ENCODE results near the gene KPTN. TPM values are rescaled to one million over a fixed set of nuclear protein-coding genes. Genes with fewer than 3 reads are reported as not detected.
A peak's percentile ranks its signal among the peaks of the same experiment; 100 is the strongest.

The KPTN gene
- total and polyA plus RNA-seq, 2 of the 13 experiments (the other 11 are each of a cell fraction or from before 2014, with no cell fraction given): 9.1 to 13.3 TPM

DNA sequence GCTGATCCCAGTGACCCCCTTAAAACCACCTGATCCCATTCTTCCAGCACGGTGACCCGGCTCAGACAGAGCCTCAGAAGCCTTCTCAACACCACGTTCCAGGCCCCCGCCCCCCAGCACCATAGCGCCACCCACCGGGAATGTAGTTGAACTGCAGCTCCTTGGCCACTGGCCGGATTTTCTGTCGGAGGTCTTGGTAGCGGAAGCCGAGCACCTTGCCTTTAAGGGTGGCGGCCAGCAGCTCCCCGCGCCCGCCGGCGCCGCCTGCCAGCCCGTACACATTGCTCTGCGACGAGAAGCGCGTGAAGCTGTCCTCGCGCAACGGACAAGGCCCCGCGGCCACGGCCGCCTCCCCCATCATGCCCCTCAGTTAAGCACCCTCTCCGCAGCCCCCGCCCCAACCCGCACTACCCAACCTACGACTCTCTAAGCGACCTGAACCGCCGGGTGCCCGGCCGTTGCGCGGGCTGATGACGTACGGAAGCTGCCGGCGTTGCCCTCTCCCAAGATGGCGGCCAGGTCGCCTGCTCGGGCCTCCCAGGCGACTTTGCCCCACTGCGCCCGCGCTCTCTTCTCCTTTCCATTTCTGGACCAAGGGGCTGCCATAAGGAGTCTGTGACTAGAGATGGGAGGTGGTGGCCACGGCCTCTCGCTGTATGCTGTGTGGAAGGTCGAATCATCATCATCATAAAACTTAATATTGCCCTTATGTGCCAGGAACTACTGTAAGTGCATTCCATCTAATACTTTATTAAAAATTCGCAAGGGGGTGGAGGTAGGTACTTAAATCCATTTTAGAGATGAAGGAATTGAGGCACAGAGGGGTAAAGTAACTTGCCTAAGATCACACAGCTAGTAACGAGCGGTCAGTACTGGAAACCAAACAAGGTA is at the start of gene KPTN (continued):
- TF ChIP-seq BORCS8-MEF2B (CRISPR knock-in tag; IDR thresholded peaks at IDR 0.05): peak; percentile 40; the same call in 1 of the 2 replicates
- TF ChIP-seq SP1 (IDR thresholded peaks at IDR 0.05): no peak
- peak; percentile 59; the same call in 1 of the 2 replicates for TF ChIP-seq SP1 (CRISPR knock-in tag; IDR thresholded peaks at IDR 0.05)
- TF ChIP-seq, protein P1, sequence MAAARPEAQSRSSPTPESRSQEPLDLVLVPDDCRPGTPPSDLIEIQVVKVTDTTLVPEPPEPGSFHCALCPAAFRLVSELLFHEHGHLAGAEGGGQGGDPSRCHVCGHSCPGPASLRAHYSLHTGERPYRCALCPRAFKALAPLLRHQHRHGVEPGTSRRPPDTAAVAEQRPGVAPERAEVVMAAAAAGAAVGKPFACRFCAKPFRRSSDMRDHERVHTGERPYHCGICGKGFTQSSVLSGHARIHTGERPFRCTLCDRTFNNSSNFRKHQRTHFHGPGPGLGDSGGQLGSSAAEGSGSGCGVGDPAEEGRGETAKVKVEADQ (CRISPR knock-in tag; IDR thresholded peaks at IDR 0.05; ENCODE audit: borderline replicate concordance): peak; percentile 81
- TF ChIP-seq ZNF776 (CRISPR knock-in tag; IDR thresholded peaks at IDR 0.05): peak; percentile 54; the same call in 1 of the 2 replicates
- TF ChIP-seq PHF20 (CRISPR knock-in tag; IDR thresholded peaks at IDR 0.05): peak; percentile 89
- no peak; the same call in 1 of the 2 replicates for TF ChIP-seq PPARG (CRISPR knock-in tag; conservative IDR thresholded peaks at IDR 0.05)
- TF ChIP-seq MATR3 (CRISPR knock-in tag; IDR thresholded peaks at IDR 0.05): no peak
- TF ChIP-seq, protein P2, sequence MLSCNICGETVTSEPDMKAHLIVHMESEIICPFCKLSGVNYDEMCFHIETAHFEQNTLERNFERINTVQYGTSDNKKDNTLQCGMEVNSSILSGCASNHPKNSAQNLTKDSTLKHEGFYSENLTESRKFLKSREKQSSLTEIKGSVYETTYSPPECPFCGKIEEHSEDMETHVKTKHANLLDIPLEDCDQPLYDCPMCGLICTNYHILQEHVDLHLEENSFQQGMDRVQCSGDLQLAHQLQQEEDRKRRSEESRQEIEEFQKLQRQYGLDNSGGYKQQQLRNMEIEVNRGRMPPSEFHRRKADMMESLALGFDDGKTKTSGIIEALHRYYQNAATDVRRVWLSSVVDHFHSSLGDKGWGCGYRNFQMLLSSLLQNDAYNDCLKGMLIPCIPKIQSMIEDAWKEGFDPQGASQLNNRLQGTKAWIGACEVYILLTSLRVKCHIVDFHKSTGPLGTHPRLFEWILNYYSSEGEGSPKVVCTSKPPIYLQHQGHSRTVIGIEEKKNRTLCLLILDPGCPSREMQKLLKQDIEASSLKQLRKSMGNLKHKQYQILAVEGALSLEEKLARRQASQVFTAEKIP (CRISPR knock-in tag; IDR thresholded peaks at IDR 0.05; ENCODE audit: borderline replicate concordance): no peak
- peak; percentile 70 for TF ChIP-seq U2AF1 (optimal IDR thresholded peaks at IDR 0.05; ENCODE audit: low read depth, low read length)
- TF ChIP-seq GATA4 (IDR thresholded peaks at IDR 0.05; ENCODE audit: borderline replicate concordance, low read depth): no peak
- no peak; the same call in 1 of the 2 replicates for TF ChIP-seq CBFB (CRISPR knock-in tag; IDR thresholded peaks at IDR 0.05)
- TF ChIP-seq GFI1 (CRISPR knock-in tag; IDR thresholded peaks at IDR 0.05; ENCODE audit: borderline replicate concordance): peak; percentile 37; the same call in 1 of the 2 replicates
- no peak for TF ChIP-seq ZNF792 (CRISPR knock-in tag; IDR thresholded peaks at IDR 0.05)
- TF ChIP-seq FOXP1 (IDR thresholded peaks at IDR 0.05): no peak
- no peak for TF ChIP-seq FOXP1 (CRISPR knock-in tag; IDR thresholded peaks at IDR 0.05)
- TF ChIP-seq, protein P3, sequence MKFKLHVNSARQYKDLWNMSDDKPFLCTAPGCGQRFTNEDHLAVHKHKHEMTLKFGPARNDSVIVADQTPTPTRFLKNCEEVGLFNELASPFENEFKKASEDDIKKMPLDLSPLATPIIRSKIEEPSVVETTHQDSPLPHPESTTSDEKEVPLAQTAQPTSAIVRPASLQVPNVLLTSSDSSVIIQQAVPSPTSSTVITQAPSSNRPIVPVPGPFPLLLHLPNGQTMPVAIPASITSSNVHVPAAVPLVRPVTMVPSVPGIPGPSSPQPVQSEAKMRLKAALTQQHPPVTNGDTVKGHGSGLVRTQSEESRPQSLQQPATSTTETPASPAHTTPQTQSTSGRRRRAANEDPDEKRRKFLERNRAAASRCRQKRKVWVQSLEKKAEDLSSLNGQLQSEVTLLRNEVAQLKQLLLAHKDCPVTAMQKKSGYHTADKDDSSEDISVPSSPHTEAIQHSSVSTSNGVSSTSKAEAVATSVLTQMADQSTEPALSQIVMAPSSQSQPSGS (CRISPR knock-in tag; IDR thresholded peaks at IDR 0.05): no peak
- no peak for TF ChIP-seq SATB2 (CRISPR knock-in tag; IDR thresholded peaks at IDR 0.05)
- TF ChIP-seq ZNF296 (CRISPR knock-in tag; conservative IDR thresholded peaks at IDR 0.05): no peak
- TF ChIP-seq, protein P4, sequence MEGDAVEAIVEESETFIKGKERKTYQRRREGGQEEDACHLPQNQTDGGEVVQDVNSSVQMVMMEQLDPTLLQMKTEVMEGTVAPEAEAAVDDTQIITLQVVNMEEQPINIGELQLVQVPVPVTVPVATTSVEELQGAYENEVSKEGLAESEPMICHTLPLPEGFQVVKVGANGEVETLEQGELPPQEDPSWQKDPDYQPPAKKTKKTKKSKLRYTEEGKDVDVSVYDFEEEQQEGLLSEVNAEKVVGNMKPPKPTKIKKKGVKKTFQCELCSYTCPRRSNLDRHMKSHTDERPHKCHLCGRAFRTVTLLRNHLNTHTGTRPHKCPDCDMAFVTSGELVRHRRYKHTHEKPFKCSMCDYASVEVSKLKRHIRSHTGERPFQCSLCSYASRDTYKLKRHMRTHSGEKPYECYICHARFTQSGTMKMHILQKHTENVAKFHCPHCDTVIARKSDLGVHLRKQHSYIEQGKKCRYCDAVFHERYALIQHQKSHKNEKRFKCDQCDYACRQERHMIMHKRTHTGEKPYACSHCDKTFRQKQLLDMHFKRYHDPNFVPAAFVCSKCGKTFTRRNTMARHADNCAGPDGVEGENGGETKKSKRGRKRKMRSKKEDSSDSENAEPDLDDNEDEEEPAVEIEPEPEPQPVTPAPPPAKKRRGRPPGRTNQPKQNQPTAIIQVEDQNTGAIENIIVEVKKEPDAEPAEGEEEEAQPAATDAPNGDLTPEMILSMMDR (CRISPR knock-in tag; IDR thresholded peaks at IDR 0.05): peak; percentile 98
- TF ChIP-seq SP2 (CRISPR knock-in tag; IDR thresholded peaks at IDR 0.05): no peak; the same call in 1 of the 2 replicates
- TF ChIP-seq RNF2 (conservative IDR thresholded peaks at IDR 0.05; ENCODE audit: low read depth): no peak
- no peak for TF ChIP-seq CBX2 (IDR thresholded peaks at IDR 0.05; ENCODE audit: low read depth, low read length)
- no peak for TF ChIP-seq CBX2 (CRISPR knock-in tag; IDR thresholded peaks at IDR 0.05; ENCODE audit: low read depth)
- TF ChIP-seq ZSCAN21 (CRISPR knock-in tag; IDR thresholded peaks at IDR 0.05; ENCODE audit: borderline replicate concordance): no peak
